HG03442 (cell line): ENCODE data around the gene ERC2.

Experiments used
- ATAC-seq: cut with Tn5 transposase; IDR thresholded peaks from one replicate; pipeline ENCODE4 v1.9.1; 2021; ENCODE audit warnings: mild to moderate bottlenecking, moderate library complexity; ENCODE audit not compliant: unreplicated experiment

The ERC2 gene

GRCh38 chr3:56321383-56321782 is 146.9 kb downstream of the ERC2 start:
- ATAC-seq = no peak

GRCh38 chr3:56320883-56321282 is 147.4 kb downstream of the ERC2 start:
- no peak for ATAC-seq

GRCh38 chr3:56318891-56319290 is 149.4 kb downstream of the ERC2 start:
- no peak for ATAC-seq

GRCh38 chr3:56316944-56317343 is 151.3 kb downstream of the ERC2 start:
- no peak for ATAC-seq

- ATAC-seq = no peak
Observed at GRCh38 chr3:56314842-56315241, 153.4 kb downstream of the ERC2 start.

DNA sequence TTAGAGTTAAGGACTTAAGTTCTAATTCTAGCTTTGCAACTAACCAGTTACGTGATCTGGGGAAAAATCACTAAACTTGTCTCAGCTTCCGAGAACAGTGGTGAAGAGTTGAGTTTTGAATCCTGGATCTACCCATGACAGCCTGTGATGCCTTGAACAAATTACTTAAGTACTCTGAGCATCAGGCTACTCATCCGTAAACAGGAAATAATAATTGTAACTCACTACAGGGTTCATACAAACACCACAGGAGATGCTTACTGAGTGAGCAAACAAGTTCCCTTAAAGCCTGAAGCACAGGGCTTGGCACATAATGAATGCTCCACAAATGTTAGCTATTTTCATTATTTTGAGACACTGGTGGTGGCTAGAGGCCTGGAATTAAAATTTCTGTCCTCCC is 158.8 kb downstream of the ERC2 start:
- no peak for ATAC-seq

DNA sequence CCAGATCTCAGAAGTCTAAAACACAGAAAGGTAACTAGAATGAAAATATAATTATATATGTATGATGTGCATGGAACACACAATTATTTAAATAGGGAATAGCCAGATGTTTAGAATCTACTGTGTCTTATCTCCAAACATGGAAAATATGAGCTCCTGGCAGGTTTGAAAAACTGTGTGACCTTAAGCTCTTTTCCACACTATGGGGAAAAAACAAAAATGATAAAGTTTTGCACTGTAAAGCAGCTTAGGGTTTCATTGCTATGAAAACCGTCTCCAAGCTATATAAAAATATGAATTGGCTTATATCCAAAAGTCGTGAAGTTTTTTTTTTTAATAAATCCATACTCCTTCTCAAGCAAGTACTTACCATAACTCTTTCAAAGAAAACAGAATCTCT is 159.8 kb downstream of the ERC2 start:
- ATAC-seq = no peak

DNA sequence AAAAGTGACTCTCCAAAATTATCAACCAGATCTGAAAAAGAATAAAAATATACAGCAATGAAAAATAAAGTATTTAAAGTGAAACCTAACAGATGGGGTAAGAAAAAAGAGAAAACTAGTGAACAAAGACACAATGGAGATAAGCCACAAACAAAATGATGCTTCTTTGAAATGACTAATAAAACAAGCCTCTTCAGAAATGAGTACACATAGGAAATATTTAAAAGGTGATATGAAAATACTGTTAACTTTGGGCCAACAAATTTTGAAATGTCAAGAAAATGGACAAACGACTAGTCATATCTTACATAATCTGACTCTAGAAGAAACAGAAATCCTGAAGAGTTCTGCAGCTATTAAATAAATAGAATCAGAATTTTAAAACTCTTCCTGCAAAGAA is 164.2 kb downstream of the ERC2 start:
- ATAC-seq = no peak

- ATAC-seq = peak; percentile 89
Observed at GRCh38 chr3:56303487-56303886, 164.8 kb downstream of the ERC2 start.

GRCh38 chr3:56302417-56302816 is 165.8 kb downstream of the ERC2 start:
- ATAC-seq = no peak

DNA sequence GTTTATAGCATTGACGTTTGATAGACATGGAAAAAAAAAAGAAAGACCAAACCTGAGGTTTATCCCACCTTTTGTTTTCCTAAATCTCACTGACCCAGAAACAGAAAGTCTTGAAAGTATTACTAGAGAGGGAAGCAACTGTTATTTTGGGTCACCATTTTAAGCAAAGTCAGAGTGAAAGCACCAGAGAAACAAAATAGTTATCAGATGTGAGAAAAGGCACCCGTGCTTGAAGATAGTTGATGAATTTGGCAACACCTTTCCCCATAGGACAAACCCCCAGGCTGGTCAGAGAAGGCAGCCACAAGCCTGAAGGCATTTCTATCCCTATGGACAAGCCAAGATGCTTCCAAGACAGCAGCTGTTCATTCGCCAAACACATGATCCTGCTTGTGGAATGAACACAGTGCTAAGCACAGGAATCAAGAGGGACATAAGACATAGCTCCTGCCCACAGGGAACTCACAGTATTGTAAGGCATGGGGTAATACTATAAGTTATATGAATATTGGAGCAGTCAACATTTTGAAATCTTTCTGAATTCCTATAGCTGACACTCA is 170.9 kb downstream of the ERC2 start:
- no peak for ATAC-seq

DNA sequence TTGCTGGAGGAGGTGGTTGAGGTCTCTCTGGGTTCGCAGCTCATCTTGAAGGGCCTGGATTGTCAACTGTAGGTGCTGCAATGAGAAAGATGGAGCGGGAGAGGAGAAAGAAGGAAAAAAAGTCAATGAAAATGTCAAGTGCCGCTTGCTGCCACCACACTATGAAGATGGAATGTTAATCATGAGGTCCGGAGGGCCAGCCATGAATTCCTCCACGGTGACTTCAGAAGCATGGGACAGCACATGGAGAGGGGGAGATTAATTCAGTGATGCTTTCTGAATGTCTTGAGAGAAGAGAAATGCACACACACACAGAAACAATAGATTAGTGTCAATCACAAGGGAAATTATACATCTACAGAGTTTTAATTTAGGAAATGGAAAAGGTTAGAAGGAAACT is 171.9 kb downstream of the ERC2 start:
- ATAC-seq = no peak

DNA sequence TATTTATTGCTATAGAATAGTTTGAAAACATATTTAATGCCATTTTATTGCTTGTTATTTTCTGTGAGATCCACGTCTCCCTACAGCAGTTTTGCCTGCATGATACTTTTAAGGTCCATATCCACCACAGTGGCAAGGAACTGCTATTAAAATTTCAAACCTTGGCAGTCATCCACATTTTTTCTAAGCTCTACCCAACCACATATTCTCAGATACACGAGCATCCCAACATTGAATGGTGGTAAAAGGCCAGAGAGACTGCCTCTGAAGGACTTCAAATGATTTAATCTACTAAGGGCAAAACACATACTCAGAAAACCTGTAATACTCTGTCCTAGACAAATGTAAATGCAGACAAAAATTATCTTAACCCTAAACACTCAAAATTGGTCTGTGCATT is 173.1 kb downstream of the ERC2 start:
- no peak for ATAC-seq

DNA sequence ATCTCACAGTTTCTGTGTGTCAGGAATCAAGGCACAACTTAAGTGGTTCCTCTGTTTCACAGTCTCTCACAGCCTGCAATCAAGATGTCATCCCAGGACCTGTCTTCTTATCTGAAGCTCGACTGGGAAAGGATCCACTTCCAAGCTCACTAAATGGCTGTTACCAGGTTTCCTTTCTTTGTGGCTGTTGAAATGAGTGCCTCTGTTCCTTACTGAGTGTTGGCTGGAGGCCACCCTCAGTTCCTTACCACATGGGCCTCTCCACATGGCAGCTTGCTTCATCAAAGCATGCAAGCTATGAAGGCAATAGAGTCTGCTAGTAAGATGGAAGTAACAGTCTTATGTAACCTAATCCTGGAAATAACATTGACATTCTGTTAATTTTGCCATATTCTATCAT is 174.0 kb downstream of the ERC2 start:
- no peak for ATAC-seq

DNA sequence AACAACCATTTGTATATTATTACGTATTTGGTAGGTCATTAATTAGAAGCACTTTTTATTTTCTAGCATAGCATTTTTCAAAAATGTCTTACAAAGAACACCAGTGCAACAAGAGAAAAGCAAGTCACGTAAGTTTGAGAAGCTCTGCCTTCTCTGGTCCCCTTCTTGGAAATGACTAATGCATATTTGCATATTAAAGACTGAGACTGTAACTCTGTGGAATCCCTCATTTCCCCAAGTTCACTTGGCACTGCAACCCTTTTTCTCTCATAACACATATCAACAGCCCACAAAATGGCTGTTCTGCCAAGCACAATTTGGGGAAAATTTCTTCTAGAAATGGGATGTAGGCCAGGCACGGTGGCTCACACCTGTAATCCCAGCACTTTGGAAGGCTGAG is 176.3 kb downstream of the ERC2 start:
- peak; percentile 75 for ATAC-seq

DNA sequence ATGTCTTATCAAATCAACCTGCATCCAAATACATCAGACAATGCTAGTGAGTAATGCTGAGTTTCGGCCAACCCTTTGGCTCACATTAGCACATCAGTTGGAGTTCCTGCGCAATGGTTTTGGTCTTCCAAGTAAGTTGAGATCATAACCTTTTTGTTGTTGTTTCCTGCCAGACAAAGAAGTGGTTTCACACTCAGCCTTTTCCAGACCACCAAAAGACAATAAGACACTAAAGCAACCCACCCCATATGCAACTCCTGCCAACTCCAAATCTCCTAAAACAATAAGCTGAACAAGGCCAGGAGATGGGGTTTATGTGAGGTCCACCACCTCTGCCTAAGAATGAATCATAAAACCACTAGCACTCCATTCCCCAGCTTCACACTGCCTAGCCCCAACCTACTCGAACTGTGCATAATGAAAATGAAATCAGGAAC is 177.0 kb downstream of the ERC2 start:
- ATAC-seq = peak; percentile 65

DNA sequence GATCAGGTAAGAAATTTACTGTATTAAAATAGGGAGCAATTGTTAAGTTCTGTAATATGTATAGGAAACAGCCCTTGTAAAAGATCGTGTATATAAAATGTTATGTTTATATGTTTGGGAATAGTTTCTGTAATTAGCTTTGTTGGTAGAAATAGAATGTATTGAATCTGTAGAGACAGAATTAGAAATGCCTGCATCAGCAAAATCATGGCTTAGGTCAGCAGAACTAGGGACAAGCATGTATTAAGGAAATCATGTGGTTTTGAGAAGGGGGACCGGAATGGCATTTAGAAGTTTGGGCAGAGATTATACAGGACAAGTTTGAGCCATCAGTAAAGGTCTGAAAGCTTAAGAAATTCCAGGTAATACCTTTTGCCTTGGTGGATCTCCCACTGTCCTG is 177.9 kb downstream of the ERC2 start:
- no peak for ATAC-seq

DNA sequence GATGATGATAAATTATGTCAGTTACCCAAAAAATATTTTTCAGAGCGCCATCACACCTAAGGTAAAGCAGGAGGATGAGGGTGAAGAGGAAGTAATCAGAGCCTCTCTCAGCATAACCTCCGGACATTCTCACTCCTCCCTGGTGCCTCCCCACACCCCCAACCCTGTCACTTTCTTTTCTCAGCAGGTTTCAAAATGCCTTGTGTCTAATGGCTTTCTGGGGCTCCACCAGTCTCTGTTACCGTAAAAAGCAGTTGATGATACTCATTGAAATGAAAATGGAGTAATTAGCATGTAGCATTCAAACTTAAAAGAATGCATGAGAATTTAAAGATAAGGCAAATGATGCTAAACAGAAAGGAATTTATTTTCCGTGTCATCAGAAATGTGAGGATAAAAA is 180.0 kb downstream of the ERC2 start:
- no peak for ATAC-seq

GRCh38 chr3:56282341-56282740 is 185.9 kb downstream of the ERC2 start:
- ATAC-seq = no peak

DNA sequence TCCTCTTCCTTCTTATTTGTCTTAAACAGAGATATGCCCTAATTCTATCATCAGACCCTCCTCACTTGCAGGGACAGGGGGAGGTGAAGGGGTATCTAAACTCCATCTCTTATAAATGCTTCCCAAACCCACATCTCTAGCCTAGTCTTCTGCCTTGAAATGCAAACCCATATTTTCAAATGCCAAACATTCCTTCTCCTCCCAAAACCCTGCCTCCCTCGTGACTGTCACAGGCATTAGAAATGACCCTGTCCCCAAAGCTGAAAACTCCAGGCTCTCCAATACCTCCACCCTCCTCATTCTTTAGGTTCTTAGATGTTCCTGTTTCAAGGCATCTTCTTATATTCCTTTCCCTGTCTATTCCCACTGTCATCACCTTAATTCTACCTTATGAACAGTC is 191.0 kb downstream of the ERC2 start:
- ATAC-seq = no peak

GRCh38 chr3:56275120-56275519 is 193.1 kb downstream of the ERC2 start:
- ATAC-seq = no peak

GRCh38 chr3:56269755-56270535 is 198.3 kb downstream of the ERC2 start:
- no peak for ATAC-seq
